Lower leg skin (tissue), 4 donors: Measurements from ENCODE around the gene TDRD15. TPM values are rescaled to one million over a fixed set of nuclear protein-coding genes. Genes with fewer than 3 reads are reported as not detected.

Experiments
- DNase-seq, 2 donors: peaks; one replicate each; pipeline ENCODE4 v3.0.0-alpha.2; 2019; ENCODE audit warnings: low spot score in 2 of 2
- H3K4me3 ChIP-seq: fragments of 200-600 bp; sonication (generic); 2 replicates; pipeline ENCODE4 v1.5.1; 2017; ENCODE audit warnings: mild to moderate bottlenecking, low read depth; ENCODE audit not compliant: poor library complexity, severe bottlenecking
- POLR2A ChIP-seq, 2 donors: fragments of 450-650 bp; IDR thresholded peaks; one replicate each; pipeline ENCODE4 v1.6.1; 2016 to 2017; ENCODE audit warnings: antibody characterized with exemption in 2 of 2, mild to moderate bottlenecking in 1 of 2, moderate library complexity in 1 of 2
- WGBS, 2 donors: methylation state at CpG; one replicate each; pipeline ENCODE4 v1.1.5; 2018; 5-methylcytosine and 5-hydroxymethylcytosine counted together
- intact Hi-C: fragments of 100-400 bp; cut with DNase I; formaldehyde crosslinking; loops from one replicate; pipeline ENCODE4 v1.15.0; 2023; ENCODE audit warnings: low total_unique reads
- total RNA-seq, 4 donors: library from RNA; depleted of rRNA; stranded (reverse); fragments of >200 nt; gene quantifications; one replicate each; pipeline ENCODE4 v1.1.0, GENCODE V29; 2016
- TF ChIP-seq, protein P1 (sequence below), 3 donors: fragments of 450-650 bp; IDR thresholded peaks; one replicate each; pipeline ENCODE4 v1.5.1; 2016; ENCODE audit warnings: antibody characterized with exemption in 3 of 3, mild to moderate bottlenecking in 3 of 3, moderate library complexity in 2 of 3

Gene TDRD15
- total RNA-seq: not detected

DNA sequence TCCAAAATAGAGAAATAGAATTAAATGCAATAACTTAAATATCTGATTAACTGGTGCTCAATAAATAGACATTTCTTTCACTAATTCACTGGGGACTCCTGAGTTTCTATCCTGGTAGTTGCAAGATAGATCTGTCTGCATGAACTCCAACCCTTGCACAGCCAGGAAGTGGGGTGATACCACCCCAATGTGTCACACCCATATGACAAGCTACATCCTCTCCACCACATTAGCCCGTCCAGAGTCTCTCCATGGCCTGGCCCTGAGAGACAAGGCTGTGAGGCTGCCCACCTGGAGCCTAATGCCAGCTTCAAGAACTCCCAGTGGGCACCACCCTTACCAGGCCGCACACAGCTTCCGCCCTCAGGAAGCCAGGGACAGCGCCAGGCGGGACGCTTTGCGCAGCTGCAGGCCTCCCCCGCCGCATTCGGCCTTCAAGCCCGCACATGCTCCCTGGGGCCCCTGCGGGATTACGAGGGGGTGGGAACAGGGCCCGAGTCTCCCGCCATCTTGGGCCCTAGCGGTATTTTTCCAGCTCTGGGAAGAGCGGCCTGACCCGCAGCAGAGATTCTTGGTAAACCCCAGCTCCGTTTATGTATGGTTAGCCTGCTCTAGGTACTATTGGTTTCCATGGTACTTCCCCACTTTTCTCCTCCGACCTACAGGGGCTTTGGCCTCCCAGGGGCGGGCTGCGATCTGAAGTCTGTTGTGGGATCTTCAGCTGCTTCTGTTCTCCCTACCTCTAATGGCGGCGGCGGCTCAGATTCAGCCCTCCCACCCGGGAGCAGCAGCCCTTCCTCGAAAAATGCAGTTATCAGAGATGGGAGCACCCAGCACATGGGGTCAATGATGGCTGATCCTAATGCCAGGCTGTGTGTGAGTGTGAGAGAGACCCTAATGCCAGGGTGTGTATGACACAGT is at the start of gene TDRD15:
Gene TDRD15, plus strand, starts transcription at position 496 of the 921 bp plus-strand sequence. CDS start 13,500 bp downstream, outside the sequence.
- TF ChIP-seq, protein P1, sequence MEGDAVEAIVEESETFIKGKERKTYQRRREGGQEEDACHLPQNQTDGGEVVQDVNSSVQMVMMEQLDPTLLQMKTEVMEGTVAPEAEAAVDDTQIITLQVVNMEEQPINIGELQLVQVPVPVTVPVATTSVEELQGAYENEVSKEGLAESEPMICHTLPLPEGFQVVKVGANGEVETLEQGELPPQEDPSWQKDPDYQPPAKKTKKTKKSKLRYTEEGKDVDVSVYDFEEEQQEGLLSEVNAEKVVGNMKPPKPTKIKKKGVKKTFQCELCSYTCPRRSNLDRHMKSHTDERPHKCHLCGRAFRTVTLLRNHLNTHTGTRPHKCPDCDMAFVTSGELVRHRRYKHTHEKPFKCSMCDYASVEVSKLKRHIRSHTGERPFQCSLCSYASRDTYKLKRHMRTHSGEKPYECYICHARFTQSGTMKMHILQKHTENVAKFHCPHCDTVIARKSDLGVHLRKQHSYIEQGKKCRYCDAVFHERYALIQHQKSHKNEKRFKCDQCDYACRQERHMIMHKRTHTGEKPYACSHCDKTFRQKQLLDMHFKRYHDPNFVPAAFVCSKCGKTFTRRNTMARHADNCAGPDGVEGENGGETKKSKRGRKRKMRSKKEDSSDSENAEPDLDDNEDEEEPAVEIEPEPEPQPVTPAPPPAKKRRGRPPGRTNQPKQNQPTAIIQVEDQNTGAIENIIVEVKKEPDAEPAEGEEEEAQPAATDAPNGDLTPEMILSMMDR (IDR thresholded peaks at IDR 0.05): no peak
- no peak for TF ChIP-seq POLR2A (IDR thresholded peaks at IDR 0.05)
- no peak within 1 kb of the TSS for H3K4me3 ChIP-seq
- DNase-seq: no peak
- 92 to 94% methylated on average over 27 of the region's 27 CpGs for WGBS, 2 donors
- intact Hi-C loops: no loop called here

DNA sequence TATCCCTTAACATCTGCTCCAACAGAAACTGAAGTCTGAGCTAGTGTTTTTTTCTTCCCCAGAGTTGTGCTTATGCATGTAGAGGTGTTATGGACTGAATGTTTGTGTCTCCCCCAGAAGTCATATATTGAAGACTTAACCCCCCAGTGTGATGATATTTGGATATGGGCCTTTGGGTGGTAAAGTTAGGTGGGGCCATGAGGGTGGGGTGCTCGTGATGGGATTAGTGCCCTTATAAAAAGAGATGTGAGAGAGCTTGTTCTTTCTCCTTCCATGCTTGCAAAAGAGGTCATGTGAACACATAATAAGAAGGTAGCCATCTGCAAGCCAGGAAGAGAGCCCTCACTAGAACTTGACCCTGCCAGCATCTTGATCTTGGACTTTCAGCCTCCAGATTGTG is 45.5 kb upstream of the TDRD15 start:
- no peak for DNase-seq
- no peak for TF ChIP-seq POLR2A (IDR thresholded peaks at IDR 0.05)
- no peak overlapping the region for H3K4me3 ChIP-seq
- intact Hi-C loops: no loop called here
- WGBS, 2 donors: 81 to 84% methylated on average over 1 of the region's 1 CpG

DNA sequence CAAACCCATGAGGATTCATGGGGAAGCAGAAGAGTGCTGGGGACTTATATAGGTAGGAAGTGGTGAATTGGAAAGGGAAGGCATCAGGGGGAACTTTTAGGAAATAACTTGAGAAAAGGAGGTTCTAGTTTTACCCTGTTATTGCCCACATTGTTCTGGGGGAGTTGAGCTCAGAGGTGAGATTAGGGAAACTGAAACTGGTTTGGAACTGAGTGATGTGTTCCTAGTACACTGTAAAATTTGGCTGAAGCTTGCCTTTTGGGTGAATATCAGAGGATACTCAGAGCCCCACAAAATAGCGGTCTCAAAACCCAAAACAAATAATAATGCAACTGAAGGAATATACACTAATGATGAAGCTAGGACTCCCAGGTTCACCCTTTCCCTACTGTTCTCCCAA is 40.3 kb upstream of the TDRD15 start:
- no peak overlapping the region for H3K4me3 ChIP-seq
- TF ChIP-seq, protein P1 (IDR thresholded peaks at IDR 0.05): no peak
- TF ChIP-seq POLR2A (IDR thresholded peaks at IDR 0.05): no peak
- no peak for DNase-seq
- WGBS, 2 donors: 92 to 94% methylated on average over 1 of the region's 1 CpG
- intact Hi-C loops: no loop called here

- WGBS, 2 donors: 70 to 80% methylated on average over 4 of the region's 4 CpGs
- no peak for DNase-seq
- intact Hi-C loops: no loop called here
- TF ChIP-seq, protein P1 (IDR thresholded peaks at IDR 0.05): no peak
- TF ChIP-seq POLR2A (IDR thresholded peaks at IDR 0.05): no peak
- H3K4me3 ChIP-seq: no peak overlapping the region
These were observed 39.4 kb upstream of the TDRD15 start for GRCh38 chr2:21084401-21084800.

DNA sequence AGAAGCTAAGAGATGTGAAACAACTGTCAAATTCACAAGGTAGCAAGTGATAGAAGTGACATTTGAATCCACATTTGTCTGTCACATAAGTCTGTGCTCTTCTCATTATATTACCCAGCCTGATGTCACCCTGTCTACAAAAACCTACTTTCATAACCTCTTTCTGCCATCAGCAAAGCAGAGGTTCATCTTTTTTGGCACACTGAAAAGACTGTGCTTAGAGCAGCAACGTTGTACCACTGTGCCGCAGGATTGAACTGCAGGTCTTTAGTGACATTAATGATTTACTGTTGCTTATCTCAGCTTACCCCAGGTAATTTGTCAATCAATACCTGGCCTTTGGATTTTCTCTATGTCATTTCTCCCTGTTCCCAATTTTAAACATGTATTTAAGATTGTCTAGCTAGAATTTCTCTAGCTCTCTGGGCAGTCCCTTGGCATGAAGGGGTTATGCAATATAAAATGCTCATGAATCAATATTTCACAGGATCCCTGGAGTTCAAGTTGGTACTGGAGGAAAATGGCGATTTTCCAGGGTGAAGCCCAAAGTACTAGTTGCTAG is 31.4 kb upstream of the TDRD15 start:
- intact Hi-C loops: no loop called here
- 58 to 69% methylated on average over 3 of the region's 3 CpGs for WGBS, 2 donors
- DNase-seq: no peak
- no peak for TF ChIP-seq POLR2A (IDR thresholded peaks at IDR 0.05)
- H3K4me3 ChIP-seq: no peak overlapping the region

DNA sequence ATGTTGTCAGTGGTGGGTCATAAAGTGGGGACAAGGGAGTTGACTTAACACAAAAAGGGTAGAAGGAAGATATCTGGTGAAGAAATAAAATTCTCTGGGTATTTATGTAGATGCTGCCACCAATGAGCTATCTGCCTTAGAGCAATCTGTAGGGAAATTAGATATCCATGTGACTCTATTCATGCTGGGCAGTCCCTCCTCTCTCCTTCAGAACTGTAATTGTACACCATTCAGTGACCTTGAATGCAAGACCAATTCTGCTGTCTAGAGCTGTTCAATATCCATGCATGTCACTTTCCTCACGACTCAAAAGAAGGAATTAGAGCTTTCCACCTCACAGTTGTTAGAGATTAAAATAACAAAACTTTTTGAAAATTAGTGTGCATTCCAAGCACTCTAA is 28.6 kb upstream of the TDRD15 start:
- TF ChIP-seq, protein P1 (IDR thresholded peaks at IDR 0.05): no peak
- TF ChIP-seq POLR2A (IDR thresholded peaks at IDR 0.05): no peak
- DNase-seq: no peak
- 32 to 53% methylated on average over 1 of the region's 1 CpG for WGBS, 2 donors
- H3K4me3 ChIP-seq: no peak overlapping the region
- intact Hi-C loops: no loop called here
